ENCODE data around the gene TRIM46. TPM values are rescaled to one million over a fixed set of nuclear protein-coding genes. Genes with fewer than 3 reads are reported as not detected.

Gene TRIM46
- total and polyA plus RNA-seq, 7 donors, result 0.16 to 3.0 (median 0.64) TPM; not detected in 1

- peaks cover under 1 to 11% (median under 1%) of the 10 kb centered on the region in 3 donors for H3K27me3 ChIP-seq
- no peak overlapping the region for H3K4me3 ChIP-seq
- WGBS, 2 donors, result 84 to 90% methylated on average over 10 of the region's 10 CpGs
- H3K27ac ChIP-seq, result no peak overlapping the region
- H3K4me1 ChIP-seq, result peaks cover 0 to 38% (median 30%) of the 10 kb centered on the region in 4 donors
- H3K36me3 ChIP-seq, result peaks cover 7 to 21% (median 14%) of the 10 kb centered on the region in 4 donors
- intact Hi-C loops (cut with DNase I), result loop anchor here (1.0 to 5.0 kb wide), 2 partner anchors 41 to 77 kb away; partner anchors contain the start of gene EFNA1
- TF ChIP-seq POLR2AphosphoS5 (IDR thresholded peaks at IDR 0.05), result no peak
- TF ChIP-seq POLR2A (IDR thresholded peaks at IDR 0.05), result no peak
- no peak for TF ChIP-seq EP300 (IDR thresholded peaks at IDR 0.05)
- no peak for TF ChIP-seq CTCF (IDR thresholded peaks at IDR 0.05)
- no peaks in the 10 kb centered on the region for H3K9me3 ChIP-seq
- DNase-seq, result no peak
These were observed 5.0 kb upstream of the TRIM46 start for GRCh38 chr1:155168456-155169210.

- no peak for TF ChIP-seq CTCF (IDR thresholded peaks at IDR 0.05)
- TF ChIP-seq POLR2A (IDR thresholded peaks at IDR 0.05), result no peak
- TF ChIP-seq EP300 (IDR thresholded peaks at IDR 0.05), result no peak
- H3K27me3 ChIP-seq, result peaks cover 9 to 20% (median 10%) of the 10 kb centered on the region in 3 donors
- H3K27ac ChIP-seq, result no peak overlapping the region
- H3K4me3 ChIP-seq, result no peak overlapping the region
- H3K4me1 ChIP-seq, result peaks cover 0 to 47% (median 34%) of the 10 kb centered on the region in 4 donors
- intact Hi-C loops (cut with DNase I), result loop anchor here (5.0 kb wide), 1 partner anchor 42 kb away; the partner anchor contains the start of gene EFNA1
- no peaks in the 10 kb centered on the region for H3K9me3 ChIP-seq
- DNase-seq, result no peak
- H3K36me3 ChIP-seq, result peaks cover 7 to 21% (median 14%) of the 10 kb centered on the region in 4 donors
- WGBS, 2 donors, result 85 to 88% methylated on average over 5 of the region's 5 CpGs
These were observed 4.1 kb upstream of the TRIM46 start for GRCh38 chr1:155169541-155169940.

- intact Hi-C loops (cut with DNase I), result loop anchor here (5.0 kb wide), 2 partner anchors 33 to 57 kb away; partner anchors contain the start of gene SLC50A1
- Histone ChIP-seq H3K4me3 (no peak overlapping the region), H3K27me3 (peaks cover 12 to 27% (median 17%) of the 10 kb centered on the region in 3 donors), H3K9me3 (no peaks in the 10 kb centered on the region), H3K36me3 (peaks cover 7 to 21% (median 14%) of the 10 kb centered on the region in 4 donors), H3K4me1 (peaks cover 0 to 49% (median 35%) of the 10 kb centered on the region in 4 donors), H3K27ac (no peak overlapping the region)
- TF ChIP-seq EP300 (IDR thresholded peaks at IDR 0.05), result no peak
- WGBS, 2 donors, result 91 to 93% methylated on average over 2 of the region's 2 CpGs
- DNase-seq, result no peak
These were observed 3.4 kb upstream of the TRIM46 start for GRCh38 chr1:155170101-155170785.

GRCh38 chr1:155170806-155171205, 2.8 kb upstream of the TRIM46 start:
- H3K27me3 ChIP-seq, result peaks cover 12 to 33% (median 20%) of the 10 kb centered on the region in 3 donors
- peaks cover 7 to 21% (median 14%) of the 10 kb centered on the region in 4 donors for H3K36me3 ChIP-seq
- DNase-seq, result no peak
- peaks cover 0 to 49% (median 35%) of the 10 kb centered on the region in 4 donors for H3K4me1 ChIP-seq
- no peak overlapping the region for H3K27ac ChIP-seq
- TF ChIP-seq CTCF (IDR thresholded peaks at IDR 0.05), result no peak
- TF ChIP-seq EP300 (IDR thresholded peaks at IDR 0.05), result no peak
- no peak for TF ChIP-seq POLR2A (IDR thresholded peaks at IDR 0.05)
- TF ChIP-seq POLR2AphosphoS5 (IDR thresholded peaks at IDR 0.05), result no peak
- intact Hi-C loops (cut with DNase I), result loop anchor here (5.0 kb wide), 2 partner anchors 34 to 56 kb away; partner anchors contain the start of gene SLC50A1
- H3K9me3 ChIP-seq, result no peaks in the 10 kb centered on the region
- WGBS, 2 donors, result 93 to 97% methylated on average over 7 of the region's 7 CpGs
- H3K4me3 ChIP-seq, result no peak overlapping the region

Data from sigmoid colon (tissue), 7 donors.